A549 (cell line): ENCODE measurements around the gene NRXN2. TPM values are rescaled to one million over a fixed set of nuclear protein-coding genes. Genes with fewer than 3 reads are reported as not detected.

ENCODE experiments used
- ATAC-seq, 2 experiments: fragments of 200-7000 bp in 1 of 2; fragments of >200 bp in 1 of 2; cut with Nextera tagmentation in 1 of 2; cut with Tn5 transposase in 1 of 2; 3 replicates each; pipeline versions ENCODE4 v1.8.0 to v1.9.1; 2018 to 2020; ENCODE audit warnings: mild to moderate bottlenecking in 1 of 2, moderate library complexity in 1 of 2
- CTCF ChIA-PET: fragments of 300-600 bp; sonication (Branson Sonifier 250); formaldehyde crosslinking; extraction: SDS; loops from one replicate; lab custom pipeline; 2021; ENCODE audit warnings: antibody characterized with exemption, inconsistent platforms; lab: Yijun Ruan, JAX
- POLR2A ChIA-PET: fragments of 350-600 bp; formaldehyde crosslinking; extraction: SDS; loops from one replicate; lab custom pipeline; 2021; ENCODE audit warnings: antibody characterized with exemption, inconsistent platforms; lab: Yijun Ruan, JAX
- DNase-seq, 2 experiments: peaks; one replicate each; pipeline versions ENCODE4 v3.0.0 to v3.0.0-alpha.2; 2011 to 2016; ENCODE audit warnings: low read depth in 1 of 2, low spot score in 1 of 2
- FAIRE-seq: peaks from 2 replicates; lab custom pipeline; 2011; peaks lifted over from hg19 to GRCh38; lab: Jason Lieb, UNC
- H3K27ac ChIP-seq, 2 experiments: fragments of >200 bp; sonication (Bioruptor Twin); formaldehyde crosslinking; 3 replicates each; pipeline ENCODE4 v1.5.1; 2016 to 2017
- H3K4me1 ChIP-seq: fragments of >200 bp; sonication (Bioruptor Twin); formaldehyde crosslinking; 3 replicates; pipeline ENCODE4 v1.6.1; 2016
- H3K4me2 ChIP-seq: fragments of >200 bp; sonication (Bioruptor Twin); formaldehyde crosslinking; 3 replicates; pipeline ENCODE4 v1.6.1; 2016
- H3K4me3 ChIP-seq: fragments of >200 bp; sonication (Bioruptor Twin); formaldehyde crosslinking; 3 replicates; pipeline ENCODE4 v1.5.1; 2016
- H3K9me3 ChIP-seq: fragments of >200 bp; sonication (Bioruptor Twin); formaldehyde crosslinking; 3 replicates; pipeline ENCODE4 v1.6.1; 2016
- CEBPB ChIP-seq, 2 experiments: fragments of >200 bp in 1 of 2; sonication (Bioruptor Twin) in 1 of 2; formaldehyde crosslinking in 1 of 2; IDR thresholded peaks; 2 replicates each; pipeline ENCODE4 v1.6.1; 2012 to 2016
- EP300 ChIP-seq, 2 experiments: fragments of >200 bp; sonication (Bioruptor Twin); formaldehyde crosslinking; IDR thresholded peaks; 2 replicates in 1 of 2; 3 replicates in 1 of 2; pipeline ENCODE4 v1.6.1; 2016 to 2017
- FOSL2 ChIP-seq, 2 experiments: fragments of 450-650 bp in 1 of 2; fragments of >200 bp in 1 of 2; sonication (Bioruptor Twin) in 1 of 2; formaldehyde crosslinking; IDR thresholded peaks; 2 replicates each; pipeline versions ENCODE4 v1.5.0 to v1.6.1; 2016 to 2020; ENCODE audit warnings: mild to moderate bottlenecking in 1 of 2, moderate library complexity in 1 of 2
- FOXS1 ChIP-seq: fragments of 250-450 bp; sonication (Bioruptor Pico); IDR thresholded peaks from 2 replicates; pipeline ENCODE4 v1.5.0; 2020; ENCODE audit warnings: mild to moderate bottlenecking, moderate library complexity
- HDAC2 ChIP-seq: fragments of 200-600 bp; sonication (generic); IDR thresholded peaks from 2 replicates; pipeline ENCODE4 v1.6.1; 2016
- HEYL ChIP-seq: fragments of 250-450 bp; sonication (Bioruptor Pico); IDR thresholded peaks from 2 replicates; pipeline ENCODE4 v1.8.0; 2021; ENCODE audit warnings: mild to moderate bottlenecking, moderate library complexity
- JUNB ChIP-seq: fragments of >200 bp; sonication (Bioruptor Twin); formaldehyde crosslinking; IDR thresholded peaks from 2 replicates; pipeline ENCODE4 v1.6.1; 2016
- KDM5A ChIP-seq: fragments of 200-600 bp; sonication (generic); IDR thresholded peaks from 2 replicates; pipeline ENCODE4 v1.6.1; 2016; ENCODE audit warnings: antibody characterized with exemption, mild to moderate bottlenecking
- MAFK ChIP-seq: fragments of 450-650 bp; IDR thresholded peaks from 2 replicates; pipeline ENCODE4 v1.6.1; 2014; ENCODE audit not compliant: partially characterized antibody
- MAZ ChIP-seq: fragments of 150-350 bp; IDR thresholded peaks from 2 replicates; pipeline ENCODE4 v1.6.1; 2014; ENCODE audit warnings: antibody characterized with exemption, low read depth, low read length, borderline replicate concordance
- MYC ChIP-seq: IDR thresholded peaks from 2 replicates; pipeline ENCODE4 v1.6.1; 2012; ENCODE audit warnings: mild to moderate bottlenecking, inconsistent platforms, low read length, improper control_type of control experiment, borderline replicate concordance
- NPAS2 ChIP-seq: fragments of 250-450 bp; sonication (Bioruptor Pico); IDR thresholded peaks from 2 replicates; pipeline ENCODE4 v1.8.0; 2022; ENCODE audit warnings: mild to moderate bottlenecking, moderate library complexity, borderline replicate concordance
- POLR2A ChIP-seq: IDR thresholded peaks from 2 replicates; pipeline ENCODE4 v1.6.1; 2012; ENCODE audit warnings: mild to moderate bottlenecking, low read length
- POLR2AphosphoS2 ChIP-seq: conservative IDR thresholded peaks from 2 replicates; pipeline ENCODE4 v1.6.1; 2012; ENCODE audit warnings: low read length, improper control_type of control experiment, inconsistent platforms
- RFX5 ChIP-seq: fragments of 450-650 bp; IDR thresholded peaks from 2 replicates; pipeline ENCODE4 v1.7.1; 2014; ENCODE audit warnings: antibody characterized with exemption, mild to moderate bottlenecking, moderate library complexity
- TFCP2L1 ChIP-seq: fragments of 250-450 bp; sonication (Bioruptor Pico); IDR thresholded peaks from 2 replicates; pipeline ENCODE4 v1.5.0; 2021; ENCODE audit warnings: mild to moderate bottlenecking
- TP53 ChIP-seq: fragments of 250-450 bp; sonication (Bioruptor Pico); IDR thresholded peaks from 2 replicates; pipeline ENCODE4 v1.5.0; 2021; ENCODE audit warnings: mild to moderate bottlenecking, moderate library complexity
- ZNF302 ChIP-seq: fragments of 250-450 bp; sonication (Bioruptor Pico); IDR thresholded peaks from 2 replicates; pipeline ENCODE4 v1.9.0; 2021; ENCODE audit warnings: inconsistent platforms, mild to moderate bottlenecking, moderate library complexity
- WGBS: methylation state at CpG from one replicate; pipeline ENCODE4 v1.1.6; 2017; ENCODE audit errors: missing lambda C conversion rate; 5-methylcytosine and 5-hydroxymethylcytosine counted together
- polyA plus RNA-seq, 4 experiments: library from polyadenylated mRNA; depleted of rRNA in 3 of 4; stranded (reverse); fragments of >200 nt; fragmentation: RNase III in 1 of 4; extraction: RNeasy Plus Mini Kit Qiagen cat#74134 plus additional on column Dnase treatment in 1 of 4; gene quantifications; 2 replicates in 3 of 4; 3 replicates in 1 of 4; pipeline ENCODE4 v1.2.3, GENCODE V29; 2011 to 2017
- TF ChIP-seq, protein P1 (sequence below): IDR thresholded peaks from 2 replicates; pipeline ENCODE4 v1.6.1; 2012
- TF ChIP-seq, protein P2 (sequence below): fragments of 150-350 bp; IDR thresholded peaks from 2 replicates; pipeline ENCODE4 v1.6.1; 2014; ENCODE audit warnings: low read depth, mild to moderate bottlenecking, low read length

The NRXN2 gene
- polyA plus RNA-seq, 2 of the 4 experiments (the other 2 are of a cell fraction), result 0.04 TPM; not detected in 1

- DNase-seq, result no peak
- H3K4me3 ChIP-seq, result no peak overlapping the region
- FAIRE-seq, result no peak
- no peak overlapping the region for H3K4me2 ChIP-seq
- H3K9me3 ChIP-seq, result no peaks in the 10 kb centered on the region
- no peak for ATAC-seq
- TF ChIP-seq RFX5, result no peak
- CTCF ChIA-PET, result interaction anchor here (1.2 to 5.8 kb wide), 7 partner anchors 9 to 249 kb away, joined by 3 to 44 read pairs (median 4); no protein-coding TSS in a partner anchor
- 42% methylated on average over 7 of the region's 7 CpGs for WGBS
- POLR2A ChIA-PET, result no interaction called here
- no peaks in the 10 kb centered on the region for H3K4me1 ChIP-seq
- H3K27ac ChIP-seq, result no peak overlapping the region
Measured at GRCh38 chr11:64697663-64698375, 25.2 kb downstream of the NRXN2 start.

DNA sequence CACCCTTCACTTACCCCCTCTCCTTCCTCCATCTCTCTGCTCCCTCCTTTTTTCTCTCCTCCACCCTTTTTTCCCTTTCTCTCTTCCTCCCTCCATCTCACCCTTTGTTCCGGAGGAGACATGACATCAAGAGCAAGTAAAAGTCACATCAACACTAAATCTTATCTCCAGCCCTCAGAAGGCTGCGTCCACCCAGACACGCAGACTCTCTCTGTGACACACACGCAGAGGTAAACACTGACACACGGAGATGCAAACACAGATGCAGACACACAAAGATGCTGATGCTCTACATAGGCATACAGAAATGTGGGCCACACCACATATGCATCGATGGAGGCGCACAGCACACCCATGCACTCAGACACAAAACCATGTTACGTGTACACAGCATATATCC, 27.0 kb downstream of the NRXN2 start:
- no peak for FAIRE-seq
- POLR2A ChIA-PET, result no interaction called here
- CTCF ChIA-PET, result interaction anchor here (1.7 to 5.8 kb wide), 2 partner anchors 7 to 12 kb away, joined by 4 to 44 read pairs; no protein-coding TSS in a partner anchor

DNA sequence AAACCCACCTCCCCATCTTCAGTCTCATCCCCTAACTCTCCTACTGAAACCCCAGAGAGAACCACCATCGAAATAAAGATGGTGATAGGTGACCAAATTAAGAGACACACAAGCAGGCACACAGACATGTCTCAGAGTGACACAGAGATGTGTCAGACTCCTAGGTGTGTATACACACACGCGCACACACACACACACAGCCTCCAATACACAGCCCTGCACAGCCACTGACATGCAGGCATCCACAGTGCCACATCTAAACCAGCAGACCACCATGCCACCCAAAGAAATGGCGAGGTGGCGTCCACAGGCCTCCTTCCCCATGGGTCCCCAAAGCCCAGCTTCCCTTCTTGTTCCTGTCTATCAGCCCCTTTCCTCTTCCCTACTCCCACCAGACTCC, 27.4 kb downstream of the NRXN2 start:
- no peaks in the 10 kb centered on the region for H3K9me3 ChIP-seq
- ATAC-seq, result no peak
- TF ChIP-seq, protein P1, sequence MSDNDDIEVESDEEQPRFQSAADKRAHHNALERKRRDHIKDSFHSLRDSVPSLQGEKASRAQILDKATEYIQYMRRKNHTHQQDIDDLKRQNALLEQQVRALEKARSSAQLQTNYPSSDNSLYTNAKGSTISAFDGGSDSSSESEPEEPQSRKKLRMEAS, result no peak
- no peak for TF ChIP-seq TP53
- no peak for TF ChIP-seq MAFK
- TF ChIP-seq EP300 (IDR thresholded peaks at IDR 0.05), result no peak
- no peak for TF ChIP-seq CEBPB (IDR thresholded peaks at IDR 0.05)
- no peak for TF ChIP-seq RFX5
- no peak for TF ChIP-seq TFCP2L1
- TF ChIP-seq POLR2AphosphoS2, result no peak
- TF ChIP-seq ZNF302 (CRISPR knock-in tag), result no peak
- TF ChIP-seq, protein P2, sequence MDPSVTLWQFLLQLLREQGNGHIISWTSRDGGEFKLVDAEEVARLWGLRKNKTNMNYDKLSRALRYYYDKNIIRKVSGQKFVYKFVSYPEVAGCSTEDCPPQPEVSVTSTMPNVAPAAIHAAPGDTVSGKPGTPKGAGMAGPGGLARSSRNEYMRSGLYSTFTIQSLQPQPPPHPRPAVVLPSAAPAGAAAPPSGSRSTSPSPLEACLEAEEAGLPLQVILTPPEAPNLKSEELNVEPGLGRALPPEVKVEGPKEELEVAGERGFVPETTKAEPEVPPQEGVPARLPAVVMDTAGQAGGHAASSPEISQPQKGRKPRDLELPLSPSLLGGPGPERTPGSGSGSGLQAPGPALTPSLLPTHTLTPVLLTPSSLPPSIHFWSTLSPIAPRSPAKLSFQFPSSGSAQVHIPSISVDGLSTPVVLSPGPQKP, result no peak
- no peak for TF ChIP-seq MAZ
- no peak for TF ChIP-seq FOXS1 (CRISPR knock-in tag)
- TF ChIP-seq NPAS2 (CRISPR knock-in tag), result no peak
- no peak for TF ChIP-seq HEYL
- TF ChIP-seq JUNB, result no peak
- no peak for TF ChIP-seq KDM5A
- TF ChIP-seq, all 56 proteins: peak for 0
- H3K4me3 ChIP-seq, result no peak overlapping the region
- FAIRE-seq (no peak), DNase-seq (no peak)
- POLR2A ChIA-PET, result no interaction called here
- 55% methylated on average over 5 of the region's 5 CpGs for WGBS
- H3K4me2 ChIP-seq, result no peak overlapping the region
- no peak overlapping the region for H3K27ac ChIP-seq
- H3K4me1 ChIP-seq, result no peaks in the 10 kb centered on the region
- CTCF ChIA-PET, result no interaction called here

More for the DNA sequence above, 27.0 kb downstream of the NRXN2 start:
- Histone ChIP-seq H3K4me3 (no peak overlapping the region), H3K9me3 (no peaks in the 10 kb centered on the region), H3K4me2 (no peak overlapping the region), H3K4me1 (no peaks in the 10 kb centered on the region), H3K27ac (no peak overlapping the region)
- ATAC-seq (no peak), DNase-seq (no peak)
- TF ChIP-seq HDAC2, result no peak
- TF ChIP-seq MYC, result no peak
- TF ChIP-seq FOSL2 (IDR thresholded peaks at IDR 0.05), result no peak
- no peak for TF ChIP-seq FOSL2 (CRISPR knock-in tag; IDR thresholded peaks at IDR 0.05)
- no peak for TF ChIP-seq KDM5A
- no peak for TF ChIP-seq MAZ
- TF ChIP-seq POLR2A, result no peak
- 66% methylated on average over 8 of the region's 8 CpGs for WGBS
